Fibroblast of lung (primary cell): ENCODE results near the gene MARCHF2.

ENCODE experiments used
- EZH2 ChIP-seq: IDR thresholded peaks from 2 replicates; pipeline ENCODE4 v1.5.1; 2012; ENCODE audit warnings: low read length, control low read depth, mild to moderate bottlenecking; ENCODE audit errors: missing control alignments
- TF ChIP-seq, protein P1 (sequence below), 2 donors: IDR thresholded peaks in 1 of 2; conservative IDR thresholded peaks in 1 of 2; 1 replicate in 1 of 2; 2 replicates in 1 of 2; pipeline ENCODE4 v1.5.1; 2011 to 2012; ENCODE audit warnings: low read length in 2 of 2, control low read depth in 1 of 2, inconsistent platforms in 1 of 2, low read depth in 1 of 2, mild to moderate bottlenecking in 1 of 2

DNA sequence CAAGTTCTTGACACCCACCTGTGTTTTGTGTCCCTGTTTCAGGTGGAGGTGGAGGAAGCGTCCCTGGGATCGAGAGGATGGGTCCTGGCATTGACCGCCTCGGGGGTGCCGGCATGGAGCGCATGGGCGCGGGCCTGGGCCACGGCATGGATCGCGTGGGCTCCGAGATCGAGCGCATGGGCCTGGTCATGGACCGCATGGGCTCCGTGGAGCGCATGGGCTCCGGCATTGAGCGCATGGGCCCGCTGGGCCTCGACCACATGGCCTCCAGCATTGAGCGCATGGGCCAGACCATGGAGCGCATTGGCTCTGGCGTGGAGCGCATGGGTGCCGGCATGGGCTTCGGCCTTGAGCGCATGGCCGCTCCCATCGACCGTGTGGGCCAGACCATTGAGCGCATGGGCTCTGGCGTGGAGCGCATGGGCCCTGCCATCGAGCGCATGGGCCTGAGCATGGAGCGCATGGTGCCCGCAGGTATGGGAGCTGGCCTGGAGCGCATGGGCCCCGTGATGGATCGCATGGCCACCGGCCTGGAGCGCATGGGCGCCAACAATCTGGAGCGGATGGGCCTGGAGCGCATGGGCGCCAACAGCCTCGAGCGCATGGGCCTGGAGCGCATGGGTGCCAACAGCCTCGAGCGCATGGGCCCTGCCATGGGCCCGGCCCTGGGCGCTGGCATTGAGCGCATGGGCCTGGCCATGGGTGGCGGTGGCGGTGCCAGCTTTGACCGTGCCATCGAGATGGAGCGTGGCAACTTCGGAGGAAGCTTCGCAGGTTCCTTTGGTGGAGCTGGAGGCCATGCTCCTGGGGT is 72.7 kb downstream of the MARCHF2 start:
- TF ChIP-seq, protein P1, sequence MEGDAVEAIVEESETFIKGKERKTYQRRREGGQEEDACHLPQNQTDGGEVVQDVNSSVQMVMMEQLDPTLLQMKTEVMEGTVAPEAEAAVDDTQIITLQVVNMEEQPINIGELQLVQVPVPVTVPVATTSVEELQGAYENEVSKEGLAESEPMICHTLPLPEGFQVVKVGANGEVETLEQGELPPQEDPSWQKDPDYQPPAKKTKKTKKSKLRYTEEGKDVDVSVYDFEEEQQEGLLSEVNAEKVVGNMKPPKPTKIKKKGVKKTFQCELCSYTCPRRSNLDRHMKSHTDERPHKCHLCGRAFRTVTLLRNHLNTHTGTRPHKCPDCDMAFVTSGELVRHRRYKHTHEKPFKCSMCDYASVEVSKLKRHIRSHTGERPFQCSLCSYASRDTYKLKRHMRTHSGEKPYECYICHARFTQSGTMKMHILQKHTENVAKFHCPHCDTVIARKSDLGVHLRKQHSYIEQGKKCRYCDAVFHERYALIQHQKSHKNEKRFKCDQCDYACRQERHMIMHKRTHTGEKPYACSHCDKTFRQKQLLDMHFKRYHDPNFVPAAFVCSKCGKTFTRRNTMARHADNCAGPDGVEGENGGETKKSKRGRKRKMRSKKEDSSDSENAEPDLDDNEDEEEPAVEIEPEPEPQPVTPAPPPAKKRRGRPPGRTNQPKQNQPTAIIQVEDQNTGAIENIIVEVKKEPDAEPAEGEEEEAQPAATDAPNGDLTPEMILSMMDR (conservative IDR thresholded peaks at IDR 0.05 in 1 of 2, IDR thresholded peaks at IDR 0.05 in 1 of 2; ENCODE audit: low read depth in 1 of 2, low read length in 2 of 2) = no peak
- TF ChIP-seq EZH2 = no peak
